GM12891 (cell line): ENCODE results near the gene ADGRV1.
"Not testable (repeated sequence)": the region's sequence is repeated elsewhere in the genome, so short reads cannot be mapped to it uniquely, and the experiment has no call there.

Experiments used
- DNase-seq: peaks from one replicate; pipeline ENCODE4 v3.0.0; 2011; ENCODE audit warnings: low spot score; ENCODE audit not compliant: insufficient read length
- FAIRE-seq: peaks from 2 replicates; lab custom pipeline; 2011; peaks lifted over from hg19 to GRCh38; lab: Jason Lieb, UNC
- PAX5 ChIP-seq: IDR thresholded peaks from 2 replicates; pipeline ENCODE4 v1.6.1; 2011; ENCODE audit warnings: low read length, moderate library complexity, mild to moderate bottlenecking; ENCODE audit not compliant: insufficient read depth, severe bottlenecking
- POLR2A ChIP-seq: IDR thresholded peaks from 2 replicates; pipeline ENCODE4 v1.6.1; 2011; ENCODE audit warnings: low read depth, low read length, control low read depth
- POLR2AphosphoS5 ChIP-seq: IDR thresholded peaks from 2 replicates; pipeline ENCODE4 v1.6.1; 2011; ENCODE audit warnings: low read depth, low read length, control low read depth
- POU2F2 ChIP-seq: IDR thresholded peaks from 2 replicates; pipeline ENCODE4 v1.6.1; 2011; ENCODE audit warnings: low read depth, mild to moderate bottlenecking, control low read depth, low read length, moderate library complexity
- SPI1 ChIP-seq: IDR thresholded peaks from 2 replicates; pipeline ENCODE4 v1.6.1; 2011; ENCODE audit warnings: low read depth, low read length, control low read depth
- TAF1 ChIP-seq: IDR thresholded peaks from 2 replicates; pipeline ENCODE4 v1.6.1; 2011; ENCODE audit warnings: low read depth, low read length, control low read depth

The ADGRV1 gene

GRCh38 chr5:90833753-90834152, 275.2 kb downstream of the ADGRV1 start:
- FAIRE-seq = no peak
- no peak for TF ChIP-seq PAX5
- no peak for TF ChIP-seq POLR2A
- TF ChIP-seq POLR2AphosphoS5 = no peak
- TF ChIP-seq POU2F2 = no peak
- no peak for TF ChIP-seq TAF1
- no peak for TF ChIP-seq SPI1
- no peak for DNase-seq

DNA sequence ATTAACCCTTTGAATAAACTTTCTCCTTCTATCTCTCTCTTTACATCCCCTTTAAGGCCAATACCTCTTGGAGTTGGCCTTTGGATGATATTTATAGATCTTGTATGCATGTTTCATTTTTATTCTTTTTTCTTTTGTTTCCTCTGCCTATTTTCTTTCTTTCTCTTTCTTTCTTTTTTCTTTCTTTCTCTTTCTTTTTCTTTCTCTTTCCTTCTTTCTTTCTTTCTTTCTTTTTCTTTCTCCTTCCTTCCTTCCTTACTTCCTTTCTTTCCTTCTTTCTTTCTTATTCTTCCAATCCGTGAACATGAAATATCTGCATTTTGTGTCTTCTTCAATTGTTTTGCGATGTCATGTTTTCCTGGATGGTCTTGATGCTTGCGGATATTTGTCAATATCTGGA, 276.1 kb downstream of the ADGRV1 start:
- no peak for TF ChIP-seq POU2F2
- no peak for TF ChIP-seq POLR2A
- no peak for TF ChIP-seq TAF1
- no peak for TF ChIP-seq PAX5
- TF ChIP-seq SPI1 = no peak
- no peak for TF ChIP-seq POLR2AphosphoS5
- FAIRE-seq = no peak
- no peak for DNase-seq

DNA sequence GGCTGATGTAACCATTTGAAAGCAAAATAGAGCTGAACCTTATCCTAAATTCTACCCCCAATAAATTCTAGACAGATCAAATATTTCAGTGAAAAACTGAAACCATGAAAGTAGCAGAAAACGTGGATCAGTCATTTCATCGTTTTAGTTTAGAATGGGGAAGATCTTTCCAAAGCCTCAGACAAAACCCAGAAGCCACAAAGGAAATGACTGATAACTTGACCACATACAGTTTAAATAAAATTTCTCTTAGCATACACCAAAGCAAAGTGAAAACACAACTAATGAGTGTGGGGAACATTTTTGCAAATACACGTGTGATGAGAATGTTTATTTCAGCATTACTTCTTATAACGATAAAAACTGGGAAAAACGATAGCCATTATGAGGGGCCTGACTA, 284.8 kb downstream of the ADGRV1 start:
- FAIRE-seq (no peak), DNase-seq (no peak)
- no peak for TF ChIP-seq POU2F2
- TF ChIP-seq PAX5 = no peak

- DNase-seq = no peak
- no peak for TF ChIP-seq POLR2AphosphoS5
- TF ChIP-seq TAF1 = no peak
- TF ChIP-seq SPI1 = no peak
- TF ChIP-seq PAX5 = no peak
- TF ChIP-seq POU2F2 = no peak
- no peak for TF ChIP-seq POLR2A
- FAIRE-seq = no peak
Observed at GRCh38 chr5:90844931-90845330, 286.3 kb downstream of the ADGRV1 start.

- FAIRE-seq = no peak
- DNase-seq = no peak
- TF ChIP-seq SPI1 = no peak
- TF ChIP-seq POU2F2 = no peak
- TF ChIP-seq POLR2A = no peak
- no peak for TF ChIP-seq POLR2AphosphoS5
- no peak for TF ChIP-seq TAF1
- no peak for TF ChIP-seq PAX5
Observed at GRCh38 chr5:90845723-90846554, 287.3 kb downstream of the ADGRV1 start.

GRCh38 chr5:90847606-90848005, 289.0 kb downstream of the ADGRV1 start:
- not testable (repeated sequence) for DNase-seq

GRCh38 chr5:90849939-90850338, 291.3 kb downstream of the ADGRV1 start:
- no peak for FAIRE-seq

More at GRCh38 chr5:90847606-90848005, 289.0 kb downstream of the ADGRV1 start:
- not testable (repeated sequence) for FAIRE-seq

DNA sequence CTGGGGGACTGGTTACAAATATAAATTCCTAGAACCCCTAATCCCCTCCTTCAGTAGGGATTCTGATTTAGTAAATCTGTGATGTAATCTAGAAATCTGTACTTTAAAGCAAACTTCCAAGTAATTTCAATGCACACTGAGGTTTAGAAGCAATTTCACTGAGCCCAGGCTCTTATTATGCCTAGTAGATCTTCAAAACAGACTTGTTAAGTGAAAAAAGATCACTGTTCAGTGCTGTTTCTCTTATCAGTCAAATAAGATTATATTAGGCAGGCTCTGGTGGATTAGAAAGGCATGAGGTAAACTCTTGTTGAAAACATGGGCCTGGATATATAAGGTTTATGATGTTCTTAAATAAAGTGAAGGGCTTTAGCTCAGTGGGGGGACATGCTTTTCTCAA, 293.9 kb downstream of the ADGRV1 start:
- TF ChIP-seq POLR2A (no peak), POU2F2 (no peak), SPI1 (no peak), PAX5 (no peak), TAF1 (no peak), POLR2AphosphoS5 (no peak)
- DNase-seq (no peak), FAIRE-seq (no peak)

More at GRCh38 chr5:90849939-90850338, 291.3 kb downstream of the ADGRV1 start:
- no peak for DNase-seq
- TF ChIP-seq POU2F2 = no peak
- TF ChIP-seq TAF1 = no peak
- no peak for TF ChIP-seq POLR2A
- no peak for TF ChIP-seq POLR2AphosphoS5
- TF ChIP-seq PAX5 = no peak
- TF ChIP-seq SPI1 = no peak

GRCh38 chr5:90853750-90854149, 295.2 kb downstream of the ADGRV1 start:
- FAIRE-seq (no peak), DNase-seq (no peak)

GRCh38 chr5:90854169-90854568, 295.6 kb downstream of the ADGRV1 start:
- TF ChIP-seq POLR2AphosphoS5 = no peak
- FAIRE-seq (no peak), DNase-seq (no peak)

More at GRCh38 chr5:90853750-90854149, 295.2 kb downstream of the ADGRV1 start:
- TF ChIP-seq SPI1 (no peak), POLR2AphosphoS5 (no peak), POU2F2 (no peak), PAX5 (no peak), TAF1 (no peak), POLR2A (no peak)
